Activated naive CD4-positive, alpha-beta T cell treated with anti-CD3 and anti-CD28 coated beads, Interleukin-2, amount 50 U/mL, for 24 hours (primary cell): Measurements from ENCODE around the gene BIRC3.
A peak's percentile ranks its signal among the peaks of the same experiment; 100 is the strongest.

ENCODE experiments used
- H3K27ac Mint-ChIP-seq: one replicate; pipeline ENCODE4 v1.8.0; 2021; ENCODE audit warnings: mild to moderate bottlenecking, mixed read lengths
- H3K27me3 Mint-ChIP-seq: one replicate; pipeline ENCODE4 v1.8.0; 2021; ENCODE audit warnings: mixed read lengths
- H3K36me3 Mint-ChIP-seq: one replicate; pipeline ENCODE4 v1.8.0; 2021; ENCODE audit warnings: mixed read lengths
- H3K4me1 Mint-ChIP-seq: one replicate; pipeline ENCODE4 v1.8.0; 2021; ENCODE audit warnings: mixed read lengths
- H3K4me3 Mint-ChIP-seq: one replicate; pipeline ENCODE4 v1.8.0; 2021; ENCODE audit warnings: mild to moderate bottlenecking, mixed read lengths
- H3K9me3 Mint-ChIP-seq: one replicate; pipeline ENCODE4 v1.8.0; 2021; ENCODE audit warnings: mixed read lengths

BIRC3 gene

GRCh38 chr11:102317099-102317767 is at the start of gene BIRC3:
Gene BIRC3 (plus strand): TSS chr11:102317484. CDS start chr11:102324510, 7,026 bp downstream.
- H3K27me3 Mint-ChIP-seq, result no peaks in the 10 kb centered on the region
- H3K36me3 Mint-ChIP-seq, result peaks cover 23% of the 10 kb centered on the region
- peaks cover 69% of the 10 kb centered on the region for H3K4me1 Mint-ChIP-seq
- peak within 1 kb of the TSS; percentile 97 for H3K4me3 Mint-ChIP-seq
- H3K9me3 Mint-ChIP-seq, result no peaks in the 10 kb centered on the region
- peak within 1 kb of the TSS; percentile 99 for H3K27ac Mint-ChIP-seq

GRCh38 chr11:102267609-102268008 is 49.7 kb upstream of the BIRC3 start:
- peaks cover 28% of the 10 kb centered on the region for H3K4me1 Mint-ChIP-seq
- H3K4me3 Mint-ChIP-seq, result peak overlapping the region; percentile 59
- H3K27me3 Mint-ChIP-seq, result no peaks in the 10 kb centered on the region
- no peaks in the 10 kb centered on the region for H3K36me3 Mint-ChIP-seq
- no peaks in the 10 kb centered on the region for H3K9me3 Mint-ChIP-seq
- H3K27ac Mint-ChIP-seq, result no peak overlapping the region

GRCh38 chr11:102268083-102268984 is 49.0 kb upstream of the BIRC3 start:
- Mint-ChIP-seq H3K36me3 (no peaks in the 10 kb centered on the region), H3K27me3 (no peaks in the 10 kb centered on the region), H3K9me3 (no peaks in the 10 kb centered on the region), H3K4me1 (peaks cover 30% of the 10 kb centered on the region), H3K4me3 (peak overlapping the region; percentile 77), H3K27ac (no peak overlapping the region)

GRCh38 chr11:102268985-102269470 is 48.3 kb upstream of the BIRC3 start:
- Mint-ChIP-seq H3K4me1 (peaks cover 30% of the 10 kb centered on the region), H3K4me3 (peak overlapping the region; percentile 77), H3K27ac (no peak overlapping the region), H3K9me3 (no peaks in the 10 kb centered on the region), H3K27me3 (no peaks in the 10 kb centered on the region), H3K36me3 (no peaks in the 10 kb centered on the region)

- Mint-ChIP-seq H3K27ac (no peak overlapping the region), H3K27me3 (no peaks in the 10 kb centered on the region), H3K9me3 (no peaks in the 10 kb centered on the region), H3K4me3 (no peak overlapping the region), H3K4me1 (peaks cover 30% of the 10 kb centered on the region), H3K36me3 (no peaks in the 10 kb centered on the region)
Observed at GRCh38 chr11:102269927-102270326, 47.4 kb upstream of the BIRC3 start.

- Mint-ChIP-seq H3K27me3 (no peaks in the 10 kb centered on the region), H3K9me3 (no peaks in the 10 kb centered on the region), H3K4me1 (peaks cover 30% of the 10 kb centered on the region), H3K27ac (no peak overlapping the region), H3K36me3 (no peaks in the 10 kb centered on the region), H3K4me3 (no peak overlapping the region)
Observed at GRCh38 chr11:102272047-102272824, 45.0 kb upstream of the BIRC3 start.

- Mint-ChIP-seq H3K27me3 (no peaks in the 10 kb centered on the region), H3K9me3 (no peaks in the 10 kb centered on the region), H3K27ac (no peak overlapping the region), H3K36me3 (no peaks in the 10 kb centered on the region), H3K4me3 (no peak overlapping the region), H3K4me1 (peaks cover 18% of the 10 kb centered on the region)
Observed at GRCh38 chr11:102274628-102275027, 42.7 kb upstream of the BIRC3 start.

GRCh38 chr11:102276362-102276761 is 40.9 kb upstream of the BIRC3 start:
- H3K27ac Mint-ChIP-seq, result no peak overlapping the region
- no peak overlapping the region for H3K4me3 Mint-ChIP-seq
- H3K27me3 Mint-ChIP-seq, result no peaks in the 10 kb centered on the region
- H3K36me3 Mint-ChIP-seq, result no peaks in the 10 kb centered on the region
- H3K9me3 Mint-ChIP-seq, result no peaks in the 10 kb centered on the region
- H3K4me1 Mint-ChIP-seq, result peaks cover 20% of the 10 kb centered on the region

GRCh38 chr11:102276783-102277182 is 40.5 kb upstream of the BIRC3 start:
- no peaks in the 10 kb centered on the region for H3K27me3 Mint-ChIP-seq
- no peak overlapping the region for H3K27ac Mint-ChIP-seq
- H3K4me1 Mint-ChIP-seq, result peaks cover 20% of the 10 kb centered on the region
- no peaks in the 10 kb centered on the region for H3K36me3 Mint-ChIP-seq
- H3K9me3 Mint-ChIP-seq, result no peaks in the 10 kb centered on the region
- H3K4me3 Mint-ChIP-seq, result no peak overlapping the region

- Mint-ChIP-seq H3K4me1 (peaks cover 12% of the 10 kb centered on the region), H3K27me3 (no peaks in the 10 kb centered on the region), H3K4me3 (peak overlapping the region; percentile 27), H3K27ac (peak overlapping the region; percentile 26), H3K36me3 (no peaks in the 10 kb centered on the region), H3K9me3 (no peaks in the 10 kb centered on the region)
Observed at GRCh38 chr11:102279641-102280170, 37.6 kb upstream of the BIRC3 start.

GRCh38 chr11:102280245-102280833 is 36.9 kb upstream of the BIRC3 start:
- Mint-ChIP-seq H3K4me3 (no peak overlapping the region), H3K27me3 (no peaks in the 10 kb centered on the region), H3K4me1 (peaks cover 12% of the 10 kb centered on the region), H3K9me3 (no peaks in the 10 kb centered on the region), H3K27ac (no peak overlapping the region), H3K36me3 (no peaks in the 10 kb centered on the region)

GRCh38 chr11:102283116-102283485 is 34.2 kb upstream of the BIRC3 start:
- Mint-ChIP-seq H3K4me3 (no peak overlapping the region), H3K27ac (no peak overlapping the region), H3K27me3 (no peaks in the 10 kb centered on the region), H3K36me3 (no peaks in the 10 kb centered on the region), H3K4me1 (peaks cover 17% of the 10 kb centered on the region), H3K9me3 (no peaks in the 10 kb centered on the region)

GRCh38 chr11:102284008-102284407 is 33.3 kb upstream of the BIRC3 start:
- Mint-ChIP-seq H3K27ac (no peak overlapping the region), H3K4me1 (peaks cover 24% of the 10 kb centered on the region), H3K36me3 (no peaks in the 10 kb centered on the region), H3K9me3 (no peaks in the 10 kb centered on the region), H3K27me3 (no peaks in the 10 kb centered on the region), H3K4me3 (no peak overlapping the region)

- Mint-ChIP-seq H3K27me3 (no peaks in the 10 kb centered on the region), H3K9me3 (no peaks in the 10 kb centered on the region), H3K4me3 (no peak overlapping the region), H3K4me1 (peaks cover 22% of the 10 kb centered on the region), H3K36me3 (no peaks in the 10 kb centered on the region), H3K27ac (no peak overlapping the region)
Observed at GRCh38 chr11:102286292-102286691, 31.0 kb upstream of the BIRC3 start.
